ENCODE measurements around the gene GATB. TPM values are rescaled to one million over a fixed set of nuclear protein-coding genes. Genes with fewer than 3 reads are reported as not detected.

GATB gene
- total RNA-seq, 1 donor from 2014 or later, result 15.7 TPM

GRCh38 chr4:151721466-151721865 lies 39.3 kb downstream of the GATB start:
- H3K4me1 ChIP-seq (ENCODE audit: control insufficient read depth in 3 of 3, insufficient read depth in 3 of 3, low read length in 3 of 3), result no peaks in the 10 kb centered on the region
- H3K9ac ChIP-seq (ENCODE audit: low read depth in 1 of 3, low read length in 3 of 3), result no peak overlapping the region
- no peaks in the 10 kb centered on the region for H3K9me3 ChIP-seq (ENCODE audit: control insufficient read depth in 3 of 3, low read length in 3 of 3)

DNA sequence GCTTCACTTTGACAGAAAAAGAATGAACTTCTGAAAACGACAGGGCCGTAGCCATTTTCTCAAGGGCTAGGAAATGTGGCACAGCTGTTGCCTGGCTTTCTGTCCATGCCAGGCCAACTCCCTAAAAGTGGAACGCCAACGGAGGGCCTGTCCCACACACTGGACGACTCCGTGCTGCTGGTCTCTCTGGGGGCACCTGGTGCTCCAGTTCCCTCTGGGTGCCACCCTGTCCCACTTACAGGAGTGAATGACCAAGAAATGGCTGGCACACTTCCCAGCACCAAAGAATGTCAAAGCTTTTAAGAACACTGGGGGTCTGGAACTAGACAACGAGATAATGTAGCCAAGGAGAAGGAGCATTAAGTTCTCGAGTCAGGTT lies 40.9 kb downstream of the GATB start:
- H3K4me1 ChIP-seq (ENCODE audit: control insufficient read depth in 3 of 3, insufficient read depth in 3 of 3, low read length in 3 of 3), result no peaks in the 10 kb centered on the region
- no peak overlapping the region for H3K9ac ChIP-seq (ENCODE audit: low read depth in 1 of 3, low read length in 3 of 3)
- H3K36me3 ChIP-seq (ENCODE audit: control insufficient read depth in 3 of 3, insufficient read depth in 3 of 3, low read length in 3 of 3), result peaks cover 2 to 5% (median 4%) of the 10 kb centered on the region in 3 donors
- no peak overlapping the region for H3K4me3 ChIP-seq (ENCODE audit: low read length in 3 of 3)
- no peaks in the 10 kb centered on the region for H3K27me3 ChIP-seq (ENCODE audit: control insufficient read depth in 3 of 3, insufficient read depth in 3 of 3, low read length in 3 of 3)
- H3K27ac ChIP-seq (ENCODE audit: low read depth, low read length), result no peak overlapping the region
- H3K9me3 ChIP-seq (ENCODE audit: control insufficient read depth in 3 of 3, low read length in 3 of 3), result no peaks in the 10 kb centered on the region

More at GRCh38 chr4:151721466-151721865, 39.3 kb downstream of the GATB start:
- H3K4me3 ChIP-seq (ENCODE audit: low read length in 3 of 3), result no peak overlapping the region
- H3K36me3 ChIP-seq (ENCODE audit: control insufficient read depth in 3 of 3, insufficient read depth in 3 of 3, low read length in 3 of 3), result peaks cover 2 to 4% (median 3%) of the 10 kb centered on the region in 3 donors
- H3K27me3 ChIP-seq (ENCODE audit: control insufficient read depth in 3 of 3, insufficient read depth in 3 of 3, low read length in 3 of 3), result no peaks in the 10 kb centered on the region
- H3K27ac ChIP-seq (ENCODE audit: low read depth, low read length), result no peak overlapping the region

DNA sequence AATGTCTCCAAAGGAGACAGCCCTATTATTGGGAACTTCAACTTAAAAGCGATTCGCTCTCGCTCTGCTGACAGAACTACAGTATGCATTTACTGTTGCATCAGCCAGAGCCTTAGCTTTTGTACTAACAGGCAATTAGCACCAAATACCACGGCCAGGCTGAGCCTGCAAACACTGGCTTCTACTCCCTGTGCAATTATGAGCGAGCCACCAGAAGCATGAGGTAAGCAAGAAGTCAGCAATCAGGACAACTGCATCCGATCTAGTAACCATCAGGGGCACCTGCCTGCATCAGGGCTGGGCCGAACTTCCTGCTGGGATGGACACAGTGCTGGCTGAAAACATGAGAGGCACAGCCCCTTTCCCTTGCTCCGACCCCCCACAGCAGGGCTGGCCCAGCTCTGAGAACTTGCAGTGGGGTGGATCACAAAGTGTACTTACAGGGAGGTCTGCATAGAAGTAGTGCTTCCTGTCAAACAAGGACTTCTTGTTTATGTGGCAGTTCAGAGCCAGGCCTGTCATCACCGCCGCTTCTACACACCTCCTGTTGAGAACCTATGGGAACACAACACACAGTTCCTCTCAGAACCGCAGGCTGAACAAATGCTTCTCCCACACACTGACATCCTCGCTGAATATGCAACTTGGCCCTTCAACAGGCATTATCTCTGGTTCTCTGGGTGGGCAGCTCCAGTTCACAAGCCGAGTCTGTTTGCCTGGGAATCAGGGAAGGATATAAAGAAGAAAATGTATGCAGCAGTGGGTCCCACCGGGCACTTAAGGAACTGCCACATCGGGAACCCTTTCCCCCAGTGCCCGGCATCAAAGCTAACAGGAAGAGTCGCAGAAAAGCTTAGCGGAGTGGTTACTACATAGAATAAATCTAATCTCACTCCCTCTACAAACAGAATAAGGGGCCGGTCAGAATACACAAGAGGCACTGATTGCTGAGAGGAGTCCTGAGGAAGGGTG lies 41.5 kb downstream of the GATB start:
- Histone ChIP-seq H3K9ac (ENCODE audit: low read depth in 1 of 3, low read length in 3 of 3) (no peak overlapping the region), H3K27ac (ENCODE audit: low read depth, low read length) (no peak overlapping the region), H3K4me3 (ENCODE audit: low read length in 3 of 3) (no peak overlapping the region), H3K9me3 (ENCODE audit: control insufficient read depth in 3 of 3, low read length in 3 of 3) (no peaks in the 10 kb centered on the region), H3K27me3 (ENCODE audit: control insufficient read depth in 3 of 3, insufficient read depth in 3 of 3, low read length in 3 of 3) (no peaks in the 10 kb centered on the region), H3K36me3 (ENCODE audit: control insufficient read depth in 3 of 3, insufficient read depth in 3 of 3, low read length in 3 of 3) (peaks cover 2 to 5% (median 4%) of the 10 kb centered on the region in 3 donors), H3K4me1 (ENCODE audit: control insufficient read depth in 3 of 3, insufficient read depth in 3 of 3, low read length in 3 of 3) (no peaks in the 10 kb centered on the region)

GRCh38 chr4:151717909-151718628 lies 42.7 kb downstream of the GATB start:
- no peaks in the 10 kb centered on the region for H3K27me3 ChIP-seq (ENCODE audit: control insufficient read depth in 3 of 3, insufficient read depth in 3 of 3, low read length in 3 of 3)
- no peaks in the 10 kb centered on the region for H3K9me3 ChIP-seq (ENCODE audit: control insufficient read depth in 3 of 3, low read length in 3 of 3)
- no peaks in the 10 kb centered on the region for H3K4me1 ChIP-seq (ENCODE audit: control insufficient read depth in 3 of 3, insufficient read depth in 3 of 3, low read length in 3 of 3)
- no peak overlapping the region for H3K9ac ChIP-seq (ENCODE audit: low read depth in 1 of 3, low read length in 3 of 3)
- no peak overlapping the region for H3K27ac ChIP-seq (ENCODE audit: low read depth, low read length)
- H3K4me3 ChIP-seq (ENCODE audit: low read length in 3 of 3), result no peak overlapping the region
- peaks cover 2 to 11% (median 4%) of the 10 kb centered on the region in 3 donors for H3K36me3 ChIP-seq (ENCODE audit: control insufficient read depth in 3 of 3, insufficient read depth in 3 of 3, low read length in 3 of 3)

DNA sequence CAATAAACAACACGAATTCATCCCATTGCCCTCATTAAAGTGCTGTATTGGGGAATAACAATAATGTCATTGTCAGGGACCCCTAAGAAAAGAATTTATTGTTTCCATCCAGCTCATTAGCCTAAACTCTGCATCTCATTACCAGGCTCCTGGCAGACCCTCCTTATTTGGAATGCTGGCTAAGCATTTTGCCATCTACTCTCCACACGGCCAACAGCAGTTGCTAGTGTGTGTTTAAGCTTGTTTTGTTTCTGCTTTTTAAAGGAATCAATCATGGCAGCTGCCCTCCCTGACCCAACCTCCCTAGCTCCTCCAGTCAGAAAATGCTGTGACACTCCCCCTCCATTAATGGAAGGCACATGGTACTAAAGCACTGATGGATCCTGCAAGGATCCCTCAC lies 43.5 kb downstream of the GATB start:
- Histone ChIP-seq H3K36me3 (ENCODE audit: control insufficient read depth in 3 of 3, insufficient read depth in 3 of 3, low read length in 3 of 3) (peaks cover 2 to 11% (median 4%) of the 10 kb centered on the region in 3 donors), H3K27me3 (ENCODE audit: control insufficient read depth in 3 of 3, insufficient read depth in 3 of 3, low read length in 3 of 3) (no peaks in the 10 kb centered on the region), H3K27ac (ENCODE audit: low read depth, low read length) (no peak overlapping the region), H3K9ac (ENCODE audit: low read depth in 1 of 3, low read length in 3 of 3) (no peak overlapping the region), H3K4me3 (ENCODE audit: low read length in 3 of 3) (no peak overlapping the region), H3K9me3 (ENCODE audit: control insufficient read depth in 3 of 3, low read length in 3 of 3) (no peaks in the 10 kb centered on the region), H3K4me1 (ENCODE audit: control insufficient read depth in 3 of 3, insufficient read depth in 3 of 3, low read length in 3 of 3) (no peaks in the 10 kb centered on the region)

- H3K27ac ChIP-seq (ENCODE audit: low read depth, low read length), result no peak overlapping the region
- H3K27me3 ChIP-seq (ENCODE audit: control insufficient read depth in 3 of 3, insufficient read depth in 3 of 3, low read length in 3 of 3), result no peaks in the 10 kb centered on the region
- no peak overlapping the region for H3K4me3 ChIP-seq (ENCODE audit: low read length in 3 of 3)
- H3K4me1 ChIP-seq (ENCODE audit: control insufficient read depth in 3 of 3, insufficient read depth in 3 of 3, low read length in 3 of 3), result no peaks in the 10 kb centered on the region
- no peak overlapping the region for H3K9ac ChIP-seq (ENCODE audit: low read depth in 1 of 3, low read length in 3 of 3)
- H3K9me3 ChIP-seq (ENCODE audit: control insufficient read depth in 3 of 3, low read length in 3 of 3), result no peaks in the 10 kb centered on the region
- peaks cover 2 to 11% (median 4%) of the 10 kb centered on the region in 3 donors for H3K36me3 ChIP-seq (ENCODE audit: control insufficient read depth in 3 of 3, insufficient read depth in 3 of 3, low read length in 3 of 3)
Observed at GRCh38 chr4:151716324-151716723, 44.5 kb downstream of the GATB start.

DNA sequence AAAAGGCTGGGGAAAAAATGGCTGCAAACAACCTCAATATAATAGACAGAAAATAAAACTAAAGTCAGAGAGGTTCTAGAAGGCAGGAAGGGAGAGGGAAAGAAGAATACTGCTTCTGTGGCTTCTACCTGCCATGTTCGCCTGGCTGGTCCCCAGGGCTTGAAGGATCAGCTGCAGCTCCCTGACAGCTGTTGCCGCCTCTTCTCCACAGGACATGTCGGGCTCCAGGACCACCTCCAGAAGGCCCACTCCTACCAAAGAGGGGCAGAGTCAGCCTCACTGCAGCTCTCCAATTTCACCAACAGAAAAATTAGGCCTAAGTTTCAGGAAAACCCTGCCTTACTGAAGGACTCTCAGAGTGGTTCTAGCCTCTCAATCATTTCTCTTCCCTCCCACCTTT lies 44.9 kb downstream of the GATB start:
- Histone ChIP-seq H3K9ac (ENCODE audit: low read depth in 1 of 3, low read length in 3 of 3) (no peak overlapping the region), H3K4me1 (ENCODE audit: control insufficient read depth in 3 of 3, insufficient read depth in 3 of 3, low read length in 3 of 3) (no peaks in the 10 kb centered on the region), H3K27me3 (ENCODE audit: control insufficient read depth in 3 of 3, insufficient read depth in 3 of 3, low read length in 3 of 3) (no peaks in the 10 kb centered on the region), H3K9me3 (ENCODE audit: control insufficient read depth in 3 of 3, low read length in 3 of 3) (no peaks in the 10 kb centered on the region), H3K4me3 (ENCODE audit: low read length in 3 of 3) (no peak overlapping the region), H3K36me3 (ENCODE audit: control insufficient read depth in 3 of 3, insufficient read depth in 3 of 3, low read length in 3 of 3) (peaks cover 2 to 11% (median 4%) of the 10 kb centered on the region in 3 donors), H3K27ac (ENCODE audit: low read depth, low read length) (no peak overlapping the region)

- peaks cover 0 to 18% (median 0%) of the 10 kb centered on the region in 3 donors for H3K36me3 ChIP-seq (ENCODE audit: control insufficient read depth in 3 of 3, insufficient read depth in 3 of 3, low read length in 3 of 3)
- H3K4me3 ChIP-seq (ENCODE audit: low read length in 3 of 3), result no peak overlapping the region
- H3K27ac ChIP-seq (ENCODE audit: low read depth, low read length), result no peak overlapping the region
- peaks cover 0 to 7% (median 0%) of the 10 kb centered on the region in 3 donors for H3K4me1 ChIP-seq (ENCODE audit: control insufficient read depth in 3 of 3, insufficient read depth in 3 of 3, low read length in 3 of 3)
- no peaks in the 10 kb centered on the region for H3K27me3 ChIP-seq (ENCODE audit: control insufficient read depth in 3 of 3, insufficient read depth in 3 of 3, low read length in 3 of 3)
- H3K9ac ChIP-seq (ENCODE audit: low read depth in 1 of 3, low read length in 3 of 3), result no peak overlapping the region
- H3K9me3 ChIP-seq (ENCODE audit: control insufficient read depth in 3 of 3, low read length in 3 of 3), result no peaks in the 10 kb centered on the region
Observed at GRCh38 chr4:151712777-151713176, 48.0 kb downstream of the GATB start.

DNA sequence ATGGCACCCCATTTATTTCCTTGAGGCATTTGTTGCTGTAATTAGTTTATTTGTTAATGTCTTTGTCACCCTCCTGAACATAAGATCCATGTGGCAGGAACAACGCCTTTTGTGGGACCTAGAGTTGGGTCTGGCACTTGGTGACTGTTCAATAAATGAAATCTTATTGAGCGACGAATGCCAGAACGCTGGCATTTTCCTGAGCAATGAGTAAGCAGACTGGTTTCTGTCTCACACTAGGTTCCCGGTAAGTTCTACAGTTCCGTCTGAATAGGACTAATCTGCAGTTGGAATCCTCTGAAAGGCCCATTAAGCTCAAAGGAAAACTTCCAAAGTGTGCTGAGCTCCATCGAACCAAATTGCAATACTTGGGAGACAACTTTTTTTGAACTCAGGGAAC lies 49.2 kb downstream of the GATB start:
- H3K36me3 ChIP-seq (ENCODE audit: control insufficient read depth in 3 of 3, insufficient read depth in 3 of 3, low read length in 3 of 3), result peaks cover 3 to 24% (median 9%) of the 10 kb centered on the region in 3 donors
- H3K9me3 ChIP-seq (ENCODE audit: control insufficient read depth in 3 of 3, low read length in 3 of 3), result no peaks in the 10 kb centered on the region
- H3K9ac ChIP-seq (ENCODE audit: low read depth in 1 of 3, low read length in 3 of 3), result no peak overlapping the region

GRCh38 chr4:151709587-151709986 lies 51.2 kb downstream of the GATB start:
- Histone ChIP-seq H3K9me3 (ENCODE audit: control insufficient read depth in 3 of 3, low read length in 3 of 3) (no peaks in the 10 kb centered on the region), H3K27ac (ENCODE audit: low read depth, low read length) (no peak overlapping the region), H3K4me3 (ENCODE audit: low read length in 3 of 3) (no peak overlapping the region), H3K4me1 (ENCODE audit: control insufficient read depth in 3 of 3, insufficient read depth in 3 of 3, low read length in 3 of 3) (peaks cover 0 to 7% (median 0%) of the 10 kb centered on the region in 3 donors), H3K9ac (ENCODE audit: low read depth in 1 of 3, low read length in 3 of 3) (no peak overlapping the region), H3K27me3 (ENCODE audit: control insufficient read depth in 3 of 3, insufficient read depth in 3 of 3, low read length in 3 of 3) (no peaks in the 10 kb centered on the region), H3K36me3 (ENCODE audit: control insufficient read depth in 3 of 3, insufficient read depth in 3 of 3, low read length in 3 of 3) (peaks cover 3 to 24% (median 20%) of the 10 kb centered on the region in 3 donors)

More for the DNA sequence above, 49.2 kb downstream of the GATB start:
- no peaks in the 10 kb centered on the region for H3K27me3 ChIP-seq (ENCODE audit: control insufficient read depth in 3 of 3, insufficient read depth in 3 of 3, low read length in 3 of 3)
- H3K4me1 ChIP-seq (ENCODE audit: control insufficient read depth in 3 of 3, insufficient read depth in 3 of 3, low read length in 3 of 3), result peaks cover 0 to 7% (median 0%) of the 10 kb centered on the region in 3 donors
- H3K27ac ChIP-seq (ENCODE audit: low read depth, low read length), result no peak overlapping the region
- H3K4me3 ChIP-seq (ENCODE audit: low read length in 3 of 3), result no peak overlapping the region

Measured in skeletal muscle tissue (tissue), 4 donors.